SK-N-SH (cell line): ENCODE results near the gene MBP. TPM values are rescaled to one million over a fixed set of nuclear protein-coding genes. Genes with fewer than 3 reads are reported as not detected.

ENCODE experiments used
- CTCF ChIA-PET: fragments of 300-600, 350-600 bp; formaldehyde crosslinking; extraction: SDS; loops from one replicate; lab custom pipeline; 2021; lab: Yijun Ruan, JAX
- POLR2A ChIA-PET: fragments of 350-600 bp; sonication (Branson Sonifier 250); formaldehyde crosslinking; extraction: SDS; loops from one replicate; lab custom pipeline; 2020; ENCODE audit warnings: antibody characterized with exemption, inconsistent platforms; lab: Yijun Ruan, JAX
- DNase-seq: peaks from one replicate; pipeline ENCODE4 v3.0.0; 2012
- H2AFZ ChIP-seq: fragments of 200-600 bp; sonication (generic); 2 replicates; pipeline ENCODE4 v1.8.1; 2016; ENCODE audit warnings: antibody characterized with exemption, mild to moderate bottlenecking, low read depth
- H3F3A ChIP-seq: fragments of 200-600 bp; sonication (generic); replicated peaks from 2 replicates; pipeline ENCODE3; 2016; ENCODE audit warnings: antibody characterized with exemption, mild to moderate bottlenecking; ENCODE audit not compliant: insufficient read depth
- H3K27ac ChIP-seq, 2 experiments: fragments of 200-500 bp in 1 of 2; fragments of 200-600 bp in 1 of 2; sonication (Bioruptor generic) in 1 of 2; sonication (generic), shearing (Covaris generic) in 1 of 2; 2 replicates each; pipeline versions ENCODE4 v1.5.1 to v1.6.1; 2014 to 2016; ENCODE audit warnings: low read depth in 2 of 2, inconsistent platforms in 1 of 2, low read length in 1 of 2, mild to moderate bottlenecking in 1 of 2, mixed read lengths in 1 of 2
- H3K27me3 ChIP-seq: fragments of 200-600 bp; sonication (generic), shearing (Covaris generic); 2 replicates; pipeline ENCODE4 v1.6.1; 2016; ENCODE audit warnings: mixed run types; ENCODE audit not compliant: insufficient read depth
- H3K36me3 ChIP-seq, 2 experiments: fragments of 200-500 bp in 1 of 2; fragments of 200-600 bp in 1 of 2; sonication (Bioruptor generic) in 1 of 2; sonication (generic) in 1 of 2; replicated peaks in 1 of 2; 2 replicates each; pipeline versions ENCODE3 to v1.5.1; 2014 to 2016; ENCODE audit warnings: low read length in 1 of 2, mild to moderate bottlenecking in 1 of 2; ENCODE audit not compliant: insufficient read depth in 2 of 2, control insufficient read depth in 1 of 2
- H3K4me1 ChIP-seq, 2 experiments: fragments of 200-500 bp in 1 of 2; fragments of 200-600 bp in 1 of 2; sonication (Bioruptor generic) in 1 of 2; sonication (generic), shearing (Covaris generic) in 1 of 2; 2 replicates each; pipeline versions ENCODE4 v1.5.1 to v1.6.1; 2014 to 2016; ENCODE audit warnings: low read depth in 1 of 2, low read length in 1 of 2, mixed run types in 1 of 2; ENCODE audit not compliant: insufficient read depth in 2 of 2, control insufficient read depth in 1 of 2
- H3K4me2 ChIP-seq: fragments of 200-600 bp; sonication (generic), shearing (Covaris generic); 2 replicates; pipeline ENCODE4 v1.6.1; 2017; ENCODE audit warnings: mixed run types
- H3K4me3 ChIP-seq, 2 experiments: fragments of 200-500 bp in 1 of 2; fragments of 200-600 bp in 1 of 2; sonication (Bioruptor generic) in 1 of 2; sonication (generic), shearing (Covaris generic) in 1 of 2; 2 replicates each; pipeline versions ENCODE4 v1.5.1 to v1.8.1; 2014 to 2016; ENCODE audit warnings: low read depth in 2 of 2, inconsistent platforms in 1 of 2, low read length in 1 of 2, mild to moderate bottlenecking in 1 of 2, mixed read lengths in 1 of 2, moderate library complexity in 1 of 2
- H3K79me2 ChIP-seq: fragments of 200-600 bp; sonication (generic); 2 replicates; pipeline ENCODE4 v1.8.1; 2017; ENCODE audit warnings: mild to moderate bottlenecking; ENCODE audit not compliant: insufficient read depth
- H3K9ac ChIP-seq: fragments of 200-600 bp; sonication (generic); 2 replicates; pipeline ENCODE4 v1.6.1; 2017; ENCODE audit warnings: mixed run types
- H3K9me2 ChIP-seq: fragments of 200-600 bp; sonication (generic); 2 replicates; pipeline ENCODE4 v1.6.1; 2017; ENCODE audit warnings: mixed run types
- H3K9me3 ChIP-seq: fragments of 200-600 bp; sonication (generic); 2 replicates; pipeline ENCODE4 v1.6.1; 2017; ENCODE audit warnings: mixed run types, mild to moderate bottlenecking, moderate library complexity
- H4K20me1 ChIP-seq: fragments of 200-600 bp; sonication (generic); 2 replicates; pipeline ENCODE4 v1.6.1; 2017; ENCODE audit warnings: mild to moderate bottlenecking, mixed run types; ENCODE audit not compliant: insufficient read depth
- FOSL2 ChIP-seq: IDR thresholded peaks from 2 replicates; pipeline ENCODE4 v1.4.0; 2012; ENCODE audit warnings: low read depth, mild to moderate bottlenecking, moderate library complexity, borderline replicate concordance
- MEF2A ChIP-seq: IDR thresholded peaks from 2 replicates; pipeline ENCODE4 v1.4.0; 2012; ENCODE audit warnings: low read depth, borderline replicate concordance
- RCOR1 ChIP-seq: fragments of 150-350 bp; IDR thresholded peaks from 2 replicates; pipeline ENCODE4 v1.6.1; 2017; ENCODE audit warnings: antibody characterized with exemption, low read length
- RXRA ChIP-seq: IDR thresholded peaks from 2 replicates; pipeline ENCODE4 v1.4.0; 2012; ENCODE audit warnings: low read depth, mild to moderate bottlenecking, borderline replicate concordance
- SIN3A ChIP-seq: IDR thresholded peaks from 2 replicates; pipeline ENCODE4 v1.6.1; 2012; ENCODE audit warnings: low read depth, mild to moderate bottlenecking, low read length, moderate library complexity, borderline replicate concordance
- TAF1 ChIP-seq: IDR thresholded peaks from 2 replicates; pipeline ENCODE4 v1.6.1; 2012; ENCODE audit warnings: low read depth, mild to moderate bottlenecking, low read length, moderate library complexity, borderline replicate concordance
- YY1 ChIP-seq: IDR thresholded peaks from 2 replicates; pipeline ENCODE4 v1.4.0; 2012; ENCODE audit warnings: low read depth, mild to moderate bottlenecking
- WGBS: methylation state at CpG from one replicate; pipeline ENCODE4 v1.1.6; 2017; ENCODE audit warnings: low lambda C conversion rate; 5-methylcytosine and 5-hydroxymethylcytosine counted together
- polyA plus RNA-seq, 3 experiments: library from polyadenylated mRNA; depleted of rRNA; stranded (reverse); fragments of >200 nt; gene quantifications; 2 replicates each; pipeline ENCODE4 v1.2.3, GENCODE V29; 2012
- TF ChIP-seq, protein P1 (sequence below): IDR thresholded peaks from 2 replicates; pipeline ENCODE4; 2012
- TF ChIP-seq, protein P2 (sequence below): fragments of 150-350 bp; IDR thresholded peaks from 2 replicates; pipeline ENCODE4 v1.6.1; 2016; ENCODE audit warnings: mild to moderate bottlenecking, low read depth, low read length

The MBP gene
- polyA plus RNA-seq, 1 of the 3 experiments (the other 2 are of a cell fraction) = 1.6 TPM

DNA sequence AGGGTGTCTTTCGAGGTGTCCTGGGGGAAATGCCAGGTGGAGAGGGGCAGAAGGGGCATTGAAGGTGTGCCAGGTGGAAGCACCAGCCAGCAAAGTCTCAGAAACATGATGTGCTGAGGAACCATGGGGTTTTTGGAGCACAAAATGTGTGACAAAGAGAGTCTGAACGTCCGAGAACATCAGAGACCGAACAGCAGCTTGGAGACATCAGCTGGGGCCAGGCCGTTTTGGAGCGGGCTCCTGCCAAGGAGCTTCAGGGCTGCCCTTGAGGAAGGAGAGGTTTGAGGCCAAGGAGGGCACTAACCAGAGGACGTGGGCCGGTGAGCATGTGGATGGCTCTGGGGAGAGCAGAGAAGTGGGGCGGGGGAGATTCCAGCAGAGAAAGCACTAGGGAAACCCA, 5.3 kb upstream of the MBP start (continued):
- TF ChIP-seq, protein P1, sequence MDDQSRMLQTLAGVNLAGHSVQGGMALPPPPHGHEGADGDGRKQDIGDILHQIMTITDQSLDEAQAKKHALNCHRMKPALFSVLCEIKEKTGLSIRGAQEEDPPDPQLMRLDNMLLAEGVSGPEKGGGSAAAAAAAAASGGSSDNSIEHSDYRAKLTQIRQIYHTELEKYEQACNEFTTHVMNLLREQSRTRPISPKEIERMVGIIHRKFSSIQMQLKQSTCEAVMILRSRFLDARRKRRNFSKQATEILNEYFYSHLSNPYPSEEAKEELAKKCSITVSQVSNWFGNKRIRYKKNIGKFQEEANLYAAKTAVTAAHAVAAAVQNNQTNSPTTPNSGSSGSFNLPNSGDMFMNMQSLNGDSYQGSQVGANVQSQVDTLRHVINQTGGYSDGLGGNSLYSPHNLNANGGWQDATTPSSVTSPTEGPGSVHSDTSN = no peak

DNA sequence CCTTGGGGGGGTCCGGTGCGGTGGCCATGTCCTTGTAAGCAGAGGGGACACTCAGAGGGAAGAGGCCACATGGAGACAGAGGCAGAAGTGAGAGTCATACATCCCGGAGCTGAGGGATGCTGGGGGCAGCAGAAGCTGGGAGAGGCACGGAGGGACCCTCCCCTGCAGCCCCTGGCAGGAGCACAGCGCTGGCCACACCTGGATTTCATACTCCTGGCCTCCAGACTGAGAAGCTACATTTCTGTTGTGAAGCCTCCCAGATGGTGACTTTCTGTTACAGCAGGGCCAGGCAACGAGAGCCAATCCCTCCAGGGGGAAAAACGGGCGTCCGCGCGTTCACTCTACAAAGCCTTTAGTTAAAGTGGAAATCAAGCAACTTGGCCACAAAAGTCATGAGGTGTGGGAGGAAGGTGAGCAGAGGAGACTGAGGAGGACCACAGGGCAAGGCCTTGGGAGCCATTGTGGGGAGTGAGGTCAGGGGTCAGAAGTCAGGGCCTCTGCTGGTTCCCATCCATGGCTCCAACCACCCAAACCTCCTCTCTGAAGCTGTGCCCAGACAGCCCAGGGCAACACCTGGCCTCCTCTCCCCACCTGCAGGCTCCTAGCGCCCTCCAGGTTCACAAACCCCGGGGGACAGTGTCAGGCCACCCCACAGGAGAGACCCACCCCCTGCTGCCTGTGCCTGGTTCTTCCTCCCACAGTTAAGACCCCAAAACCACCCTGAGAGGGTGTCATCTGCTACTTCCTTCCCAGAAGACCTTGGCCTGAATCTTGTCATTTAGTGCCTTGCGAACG, 4.5 kb upstream of the MBP start:
- CTCF ChIA-PET = no interaction called here

GRCh38 chr18:77136076-77136718, 3.6 kb upstream of the MBP start:
- Histone ChIP-seq H3K36me3 (no peaks in the 10 kb centered on the region), H2AFZ (no peak overlapping the region), H3K9ac (no peak overlapping the region), H3F3A (peaks cover 4% of the 10 kb centered on the region), H4K20me1 (no peaks in the 10 kb centered on the region), H3K4me3 (no peak overlapping the region), H3K27me3 (0 out of 2 replicates have a peak, but pooled peaks cover 5% of the 10 kb centered on the region), H3K27ac (no peak overlapping the region), H3K4me2 (no peak overlapping the region), H3K9me3 (no peaks in the 10 kb centered on the region), H3K4me1 (peaks cover 0 to 3% of the 10 kb centered on the region in 2 experiments; a peak in 1 of 4 replicates), H3K79me2 (no peaks in the 10 kb centered on the region), H3K9me2 (no peaks in the 10 kb centered on the region)
- TF ChIP-seq FOSL2 = no peak
- no peak for TF ChIP-seq RCOR1
- no peak for TF ChIP-seq TAF1
- no peak for TF ChIP-seq MEF2A
- TF ChIP-seq, protein P2, sequence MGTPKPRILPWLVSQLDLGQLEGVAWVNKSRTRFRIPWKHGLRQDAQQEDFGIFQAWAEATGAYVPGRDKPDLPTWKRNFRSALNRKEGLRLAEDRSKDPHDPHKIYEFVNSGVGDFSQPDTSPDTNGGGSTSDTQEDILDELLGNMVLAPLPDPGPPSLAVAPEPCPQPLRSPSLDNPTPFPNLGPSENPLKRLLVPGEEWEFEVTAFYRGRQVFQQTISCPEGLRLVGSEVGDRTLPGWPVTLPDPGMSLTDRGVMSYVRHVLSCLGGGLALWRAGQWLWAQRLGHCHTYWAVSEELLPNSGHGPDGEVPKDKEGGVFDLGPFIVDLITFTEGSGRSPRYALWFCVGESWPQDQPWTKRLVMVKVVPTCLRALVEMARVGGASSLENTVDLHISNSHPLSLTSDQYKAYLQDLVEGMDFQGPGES = no peak
- no peak for TF ChIP-seq SIN3A
- POLR2A ChIA-PET = no interaction called here
- no peak for DNase-seq
- WGBS = 94% methylated on average over 3 of the region's 8 CpGs
- CTCF ChIA-PET = no interaction called here

More for the DNA sequence above, 4.5 kb upstream of the MBP start:
- POLR2A ChIA-PET = no interaction called here
- 0 out of 2 replicates have a peak, but pooled peaks cover 3% of the 10 kb centered on the region for H3K27me3 ChIP-seq
- H3K27ac ChIP-seq = no peak overlapping the region
- H3K9ac ChIP-seq = no peak overlapping the region
- H3K4me3 ChIP-seq = no peak overlapping the region
- H2AFZ ChIP-seq = no peak overlapping the region
- H3F3A ChIP-seq = peaks cover 4% of the 10 kb centered on the region
- H3K9me2 ChIP-seq = no peaks in the 10 kb centered on the region
- H3K9me3 ChIP-seq = no peaks in the 10 kb centered on the region
- H3K79me2 ChIP-seq = no peaks in the 10 kb centered on the region
- WGBS = 85% methylated on average over 11 of the region's 15 CpGs
- H3K4me1 ChIP-seq = no peaks in the 10 kb centered on the region; a peak in 1 of 4 replicates
- no peaks in the 10 kb centered on the region for H4K20me1 ChIP-seq
- no peak overlapping the region for H3K4me2 ChIP-seq
- TF ChIP-seq YY1 (no peak), RXRA (no peak)
- H3K36me3 ChIP-seq = no peaks in the 10 kb centered on the region
- DNase-seq = no peak
